Fibroblast of lung (primary cell): ENCODE data around the gene CAPZA2. TPM values are rescaled to one million over a fixed set of nuclear protein-coding genes. Genes with fewer than 3 reads are reported as not detected.

Experiments
- DNase-seq, 2 donors: peaks; one replicate each; pipeline versions ENCODE4 v3.0.0 to v3.0.0-alpha.2; 2010; ENCODE audit warnings: low read depth in 2 of 2
- H2AFZ ChIP-seq: 2 replicates; pipeline ENCODE4 v1.5.1; 2012; ENCODE audit warnings: low read length, control low read depth, inconsistent platforms
- H3K27ac ChIP-seq: 2 replicates; pipeline ENCODE4 v1.5.1; 2011; ENCODE audit warnings: low read length, control low read depth; ENCODE audit not compliant: insufficient read depth
- H3K27me3 ChIP-seq: 2 replicates; pipeline ENCODE4 v1.5.1; 2011; ENCODE audit warnings: mild to moderate bottlenecking, low read length; ENCODE audit not compliant: control insufficient read depth, insufficient read depth
- H3K36me3 ChIP-seq: 2 replicates; pipeline ENCODE4 v1.5.1; 2011; ENCODE audit warnings: low read length; ENCODE audit not compliant: control insufficient read depth, insufficient read depth
- H3K4me1 ChIP-seq: 2 replicates; pipeline ENCODE4 v1.5.1; 2011; ENCODE audit warnings: low read length; ENCODE audit not compliant: control insufficient read depth, insufficient read depth; ENCODE audit errors: extremely low read depth
- H3K4me2 ChIP-seq: 2 replicates; pipeline ENCODE4 v1.5.1; 2011; ENCODE audit warnings: low read length, control low read depth; ENCODE audit not compliant: insufficient read depth; ENCODE audit errors: extremely low read depth
- H3K4me3 ChIP-seq, 4 experiments: fragments of 200-600 bp in 1 of 4; sonication (generic) in 1 of 4; replicated peaks in 1 of 4; 2 replicates each; pipeline ENCODE4 v1.5.1; 2011 to 2016; ENCODE audit warnings: low read length in 4 of 4, low read depth in 3 of 4, mild to moderate bottlenecking in 3 of 4, control low read depth in 2 of 4, inconsistent platforms in 1 of 4, mixed read lengths in 1 of 4; ENCODE audit not compliant: insufficient read depth in 1 of 4; ENCODE audit errors: control extremely low read depth in 1 of 4
- H3K79me2 ChIP-seq: 2 replicates; pipeline ENCODE4 v1.5.1; 2012; ENCODE audit warnings: mild to moderate bottlenecking, low read length, inconsistent platforms; ENCODE audit not compliant: control insufficient read depth, insufficient read depth
- H3K9ac ChIP-seq: 2 replicates; pipeline ENCODE4 v1.5.1; 2011; ENCODE audit warnings: mild to moderate bottlenecking, low read length, control low read depth; ENCODE audit not compliant: insufficient read depth
- H3K9me3 ChIP-seq: 2 replicates; pipeline ENCODE4 v1.5.1; 2012; ENCODE audit warnings: low read depth, low read length; ENCODE audit not compliant: control insufficient read depth, insufficient read depth
- H4K20me1 ChIP-seq: 2 replicates; pipeline ENCODE4 v1.5.1; 2011; ENCODE audit warnings: low read length; ENCODE audit not compliant: control insufficient read depth, insufficient read depth; ENCODE audit errors: extremely low read depth
- EZH2 ChIP-seq: IDR thresholded peaks from 2 replicates; pipeline ENCODE4 v1.5.1; 2012; ENCODE audit warnings: low read length, control low read depth, mild to moderate bottlenecking; ENCODE audit errors: missing control alignments
- polyA plus RNA-seq, 2 donors: library from polyadenylated mRNA; depleted of rRNA in 1 of 2; stranded (reverse) in 1 of 2; unstranded in 1 of 2; fragments of >200 nt; gene quantifications; 2 replicates each; pipeline ENCODE4 v1.2.1, GENCODE V29; 2011 to 2012; ENCODE audit warnings: missing spikeins in 1 of 2
- total RNA-seq: library from RNA; depleted of rRNA; stranded (reverse); fragments of >200 nt; gene quantifications from 2 replicates; pipeline ENCODE4 v1.2.1, GENCODE V29; 2014
- TF ChIP-seq, protein P1 (sequence below), 2 donors: IDR thresholded peaks in 1 of 2; conservative IDR thresholded peaks in 1 of 2; 1 replicate in 1 of 2; 2 replicates in 1 of 2; pipeline ENCODE4 v1.5.1; 2011 to 2012; ENCODE audit warnings: low read length in 2 of 2, control low read depth in 1 of 2, inconsistent platforms in 1 of 2, low read depth in 1 of 2, mild to moderate bottlenecking in 1 of 2

Gene CAPZA2
- total and polyA plus RNA-seq, 2 donors (not counting 1 experiment from before 2014, with no cell fraction given): 123 to 205 TPM

DNA sequence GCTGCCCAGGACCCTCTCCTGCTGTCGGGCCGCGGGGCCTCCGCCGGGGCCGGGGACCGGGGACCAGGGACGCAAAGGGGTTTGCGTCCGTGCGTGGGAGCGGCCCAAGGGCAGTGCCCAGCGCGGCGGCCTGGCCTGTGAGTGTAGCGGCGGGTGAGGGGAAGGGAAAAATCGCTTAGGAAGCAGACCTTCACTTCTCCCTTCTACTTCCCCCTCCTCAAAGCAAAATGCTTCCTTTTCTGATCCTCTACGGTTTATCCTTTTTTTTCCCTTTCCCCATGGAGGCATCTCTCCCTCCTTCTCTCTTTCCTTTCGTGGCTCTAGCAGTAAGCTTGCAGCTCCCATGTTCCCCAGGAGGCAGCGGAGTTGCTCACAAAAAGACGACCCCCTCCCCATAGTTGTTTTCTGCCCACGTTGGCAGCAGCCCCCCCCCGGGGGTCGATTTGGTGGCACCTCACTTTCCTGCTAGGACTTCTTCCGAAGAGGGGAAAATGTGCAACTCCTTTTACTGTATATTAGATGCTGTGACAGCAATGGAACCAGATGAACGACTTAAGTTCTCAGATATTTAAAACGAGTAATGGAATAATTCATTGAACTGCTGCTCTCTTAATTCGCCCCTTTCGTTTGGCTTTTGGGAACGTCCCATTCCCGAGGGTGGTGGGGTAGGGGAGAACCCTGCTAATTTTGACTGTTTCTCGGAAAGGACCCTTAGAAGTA, 724 bp downstream of the CAPZA2 start:
- Histone ChIP-seq H3K4me3 (peak overlapping the region; percentile 87 to 98 (median 90)), H3K4me1 (peaks cover 5% of the 10 kb centered on the region), H3K9ac (peak overlapping the region; percentile 98), H4K20me1 (no peaks in the 10 kb centered on the region), H3K36me3 (no peaks in the 10 kb centered on the region), H3K27me3 (no peaks in the 10 kb centered on the region), H3K9me3 (no peaks in the 10 kb centered on the region), H3K4me2 (peak overlapping the region; percentile 96), H3K27ac (peak overlapping the region; percentile 95), H3K79me2 (peaks cover 52% of the 10 kb centered on the region), H2AFZ (no peak overlapping the region)
- DNase-seq: peak; percentile 31 to 44
- TF ChIP-seq, protein P1, sequence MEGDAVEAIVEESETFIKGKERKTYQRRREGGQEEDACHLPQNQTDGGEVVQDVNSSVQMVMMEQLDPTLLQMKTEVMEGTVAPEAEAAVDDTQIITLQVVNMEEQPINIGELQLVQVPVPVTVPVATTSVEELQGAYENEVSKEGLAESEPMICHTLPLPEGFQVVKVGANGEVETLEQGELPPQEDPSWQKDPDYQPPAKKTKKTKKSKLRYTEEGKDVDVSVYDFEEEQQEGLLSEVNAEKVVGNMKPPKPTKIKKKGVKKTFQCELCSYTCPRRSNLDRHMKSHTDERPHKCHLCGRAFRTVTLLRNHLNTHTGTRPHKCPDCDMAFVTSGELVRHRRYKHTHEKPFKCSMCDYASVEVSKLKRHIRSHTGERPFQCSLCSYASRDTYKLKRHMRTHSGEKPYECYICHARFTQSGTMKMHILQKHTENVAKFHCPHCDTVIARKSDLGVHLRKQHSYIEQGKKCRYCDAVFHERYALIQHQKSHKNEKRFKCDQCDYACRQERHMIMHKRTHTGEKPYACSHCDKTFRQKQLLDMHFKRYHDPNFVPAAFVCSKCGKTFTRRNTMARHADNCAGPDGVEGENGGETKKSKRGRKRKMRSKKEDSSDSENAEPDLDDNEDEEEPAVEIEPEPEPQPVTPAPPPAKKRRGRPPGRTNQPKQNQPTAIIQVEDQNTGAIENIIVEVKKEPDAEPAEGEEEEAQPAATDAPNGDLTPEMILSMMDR (conservative IDR thresholded peaks at IDR 0.05 in 1 of 2, IDR thresholded peaks at IDR 0.05 in 1 of 2; ENCODE audit: low read depth in 1 of 2, low read length in 2 of 2): peak; percentile 10 to 20
- TF ChIP-seq EZH2: no peak

DNA sequence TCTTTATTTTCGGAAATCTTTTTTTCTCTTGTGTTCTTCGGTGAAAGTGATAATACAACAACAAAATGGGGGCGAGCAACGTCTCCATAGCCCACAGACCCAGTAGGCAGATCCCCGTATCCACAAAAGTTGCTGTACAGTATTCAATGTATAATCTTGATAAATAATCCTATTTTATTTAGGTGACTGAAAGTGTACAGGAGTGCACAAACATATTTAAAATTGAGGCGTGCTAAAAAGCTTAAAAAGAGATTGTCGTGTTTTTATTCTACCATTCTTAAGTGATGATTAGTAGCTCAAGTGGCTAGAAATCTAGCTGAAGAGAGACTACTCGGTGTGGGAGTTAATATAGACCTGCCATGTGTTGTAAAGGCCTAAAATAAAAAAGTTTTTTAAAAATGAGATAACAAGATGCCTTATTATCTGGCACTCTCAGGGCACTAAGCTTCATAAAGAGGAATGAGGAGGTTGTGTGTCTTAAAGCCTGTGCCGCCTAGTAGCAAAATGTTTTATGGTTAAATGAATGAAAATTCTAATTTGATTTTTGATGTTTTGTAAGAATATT, 1.6 kb downstream of the CAPZA2 start:
- peak overlapping the region; percentile 87 to 98 (median 90) for H3K4me3 ChIP-seq
- DNase-seq: peak in 1 of 2 donors; percentile 27
- H3K4me1 ChIP-seq: peaks cover 4% of the 10 kb centered on the region
- peak overlapping the region; percentile 95 for H3K27ac ChIP-seq
- H3K27me3 ChIP-seq: no peaks in the 10 kb centered on the region
- no peaks in the 10 kb centered on the region for H3K9me3 ChIP-seq
- peaks cover 61% of the 10 kb centered on the region for H3K79me2 ChIP-seq
- H3K9ac ChIP-seq: peak overlapping the region; percentile 98
- TF ChIP-seq EZH2: no peak
- TF ChIP-seq, protein P1 (conservative IDR thresholded peaks at IDR 0.05 in 1 of 2, IDR thresholded peaks at IDR 0.05 in 1 of 2; ENCODE audit: low read depth in 1 of 2, low read length in 2 of 2): no peak
- no peaks in the 10 kb centered on the region for H3K36me3 ChIP-seq
- H3K4me2 ChIP-seq: peak overlapping the region; percentile 96
- peaks cover 3% of the 10 kb centered on the region for H4K20me1 ChIP-seq
- no peak overlapping the region for H2AFZ ChIP-seq

DNA sequence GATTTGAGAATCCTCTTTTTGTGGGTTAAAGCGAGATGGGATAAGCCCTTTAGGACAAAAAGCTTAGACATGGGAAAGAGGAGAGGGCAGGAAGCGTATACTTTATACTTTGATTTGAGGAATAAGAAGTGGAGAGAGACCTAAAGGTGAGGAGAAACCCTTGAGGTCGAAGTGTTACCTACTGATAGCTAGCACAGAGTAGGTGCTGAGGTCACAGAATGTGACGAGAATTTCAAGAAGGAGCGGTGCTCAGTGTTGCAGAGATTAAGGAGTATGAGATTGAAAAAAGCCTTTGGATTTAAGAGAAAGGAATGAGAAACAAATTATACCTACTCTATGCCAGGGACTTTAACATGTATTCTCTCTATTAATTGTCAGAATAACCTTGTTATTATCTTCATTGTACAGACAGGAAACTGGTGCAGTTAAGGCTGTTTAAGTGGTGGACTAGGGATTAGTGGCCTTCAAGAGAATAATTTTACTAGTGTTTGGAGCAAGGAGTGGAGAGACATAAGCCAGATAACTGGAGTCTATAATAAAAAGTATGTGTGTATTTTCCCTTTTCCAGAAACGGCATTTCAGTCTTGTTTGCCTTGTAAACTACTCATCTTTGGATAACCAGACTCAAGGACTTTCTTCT, 8.8 kb downstream of the CAPZA2 start:
- Histone ChIP-seq H3K4me3 (no peak overlapping the region), H3K36me3 (no peaks in the 10 kb centered on the region), H3K9me3 (no peaks in the 10 kb centered on the region), H4K20me1 (peaks cover 3% of the 10 kb centered on the region), H2AFZ (no peak overlapping the region), H3K79me2 (peaks cover 91% of the 10 kb centered on the region), H3K9ac (no peak overlapping the region), H3K27me3 (no peaks in the 10 kb centered on the region), H3K27ac (no peak overlapping the region), H3K4me1 (no peaks in the 10 kb centered on the region), H3K4me2 (no peak overlapping the region)
- DNase-seq: no peak
- TF ChIP-seq EZH2: no peak
- TF ChIP-seq, protein P1 (conservative IDR thresholded peaks at IDR 0.05 in 1 of 2, IDR thresholded peaks at IDR 0.05 in 1 of 2; ENCODE audit: low read depth in 1 of 2, low read length in 2 of 2): no peak
